GM18505 (cell line): ENCODE measurements around the gene ATOH1.

Experiments used
- ATAC-seq: cut with Tn5 transposase; IDR thresholded peaks from one replicate; pipeline ENCODE4 v1.9.1; 2021; ENCODE audit not compliant: unreplicated experiment
- POLR2A ChIP-seq: IDR thresholded peaks from 4 replicates; pipeline ENCODE4 v1.6.1; 2011; ENCODE audit warnings: borderline replicate concordance; ENCODE audit not compliant: insufficient read depth, insufficient read length; ENCODE audit errors: extremely low read depth

The ATOH1 gene, protein sequence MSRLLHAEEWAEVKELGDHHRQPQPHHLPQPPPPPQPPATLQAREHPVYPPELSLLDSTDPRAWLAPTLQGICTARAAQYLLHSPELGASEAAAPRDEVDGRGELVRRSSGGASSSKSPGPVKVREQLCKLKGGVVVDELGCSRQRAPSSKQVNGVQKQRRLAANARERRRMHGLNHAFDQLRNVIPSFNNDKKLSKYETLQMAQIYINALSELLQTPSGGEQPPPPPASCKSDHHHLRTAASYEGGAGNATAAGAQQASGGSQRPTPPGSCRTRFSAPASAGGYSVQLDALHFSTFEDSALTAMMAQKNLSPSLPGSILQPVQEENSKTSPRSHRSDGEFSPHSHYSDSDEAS

DNA sequence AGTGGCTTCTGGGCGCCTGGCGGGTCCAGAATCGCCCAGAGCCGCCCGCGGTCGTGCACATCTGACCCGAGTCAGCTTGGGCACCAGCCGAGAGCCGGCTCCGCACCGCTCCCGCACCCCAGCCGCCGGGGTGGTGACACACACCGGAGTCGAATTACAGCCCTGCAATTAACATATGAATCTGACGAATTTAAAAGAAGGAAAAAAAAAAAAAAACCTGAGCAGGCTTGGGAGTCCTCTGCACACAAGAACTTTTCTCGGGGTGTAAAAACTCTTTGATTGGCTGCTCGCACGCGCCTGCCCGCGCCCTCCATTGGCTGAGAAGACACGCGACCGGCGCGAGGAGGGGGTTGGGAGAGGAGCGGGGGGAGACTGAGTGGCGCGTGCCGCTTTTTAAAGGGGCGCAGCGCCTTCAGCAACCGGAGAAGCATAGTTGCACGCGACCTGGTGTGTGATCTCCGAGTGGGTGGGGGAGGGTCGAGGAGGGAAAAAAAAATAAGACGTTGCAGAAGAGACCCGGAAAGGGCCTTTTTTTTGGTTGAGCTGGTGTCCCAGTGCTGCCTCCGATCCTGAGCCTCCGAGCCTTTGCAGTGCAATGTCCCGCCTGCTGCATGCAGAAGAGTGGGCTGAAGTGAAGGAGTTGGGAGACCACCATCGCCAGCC, at the start of gene ATOH1:
Gene ATOH1, plus strand, starts transcription at position 422 of the 663 bp plus-strand sequence. Its CDS starts 174 bp downstream, at position 596.
- ATAC-seq = no peak

DNA sequence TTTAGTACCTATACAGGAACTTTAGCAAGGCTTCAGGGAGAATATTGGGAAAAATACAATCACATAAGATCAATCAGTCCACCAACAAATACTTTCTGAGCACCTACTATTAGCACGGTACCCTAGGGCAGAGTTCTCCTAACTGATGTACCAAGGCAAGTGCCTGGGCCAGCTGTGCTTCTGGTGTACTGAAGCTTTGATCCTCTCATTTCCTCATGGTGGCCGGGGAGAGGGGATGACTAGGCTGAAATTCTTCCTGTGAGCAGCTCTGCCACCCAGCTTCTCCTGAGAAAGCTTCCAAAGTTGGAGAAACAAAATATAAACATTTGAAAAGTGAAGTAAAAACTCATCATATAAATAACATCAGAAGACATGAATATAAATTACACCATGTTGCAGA, 49.3 kb upstream of the ATOH1 start:
- TF ChIP-seq POLR2A = no peak
- no peak for ATAC-seq

More for the DNA sequence above, at the start of gene ATOH1:
- TF ChIP-seq POLR2A = no peak

DNA sequence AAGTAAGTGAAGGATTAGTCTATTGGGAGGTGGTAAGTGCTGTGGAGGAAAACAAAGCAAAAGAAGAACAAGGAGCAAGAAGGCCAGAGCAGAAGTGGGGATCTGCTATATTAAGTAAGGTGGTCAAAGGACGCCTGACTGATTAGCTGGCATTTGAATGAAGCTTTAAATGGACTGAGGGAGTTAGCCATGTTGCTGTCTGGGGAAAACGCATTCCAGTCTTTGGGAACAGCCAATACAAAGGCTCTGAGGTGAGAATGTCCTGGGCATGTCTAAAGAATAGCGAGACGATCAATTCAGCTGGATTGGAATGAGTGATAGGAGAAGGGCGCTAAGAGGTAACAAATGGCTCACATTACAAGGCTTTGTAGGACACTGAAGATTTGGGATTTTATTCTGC, 48.5 kb upstream of the ATOH1 start:
- TF ChIP-seq POLR2A = no peak
- ATAC-seq = no peak

DNA sequence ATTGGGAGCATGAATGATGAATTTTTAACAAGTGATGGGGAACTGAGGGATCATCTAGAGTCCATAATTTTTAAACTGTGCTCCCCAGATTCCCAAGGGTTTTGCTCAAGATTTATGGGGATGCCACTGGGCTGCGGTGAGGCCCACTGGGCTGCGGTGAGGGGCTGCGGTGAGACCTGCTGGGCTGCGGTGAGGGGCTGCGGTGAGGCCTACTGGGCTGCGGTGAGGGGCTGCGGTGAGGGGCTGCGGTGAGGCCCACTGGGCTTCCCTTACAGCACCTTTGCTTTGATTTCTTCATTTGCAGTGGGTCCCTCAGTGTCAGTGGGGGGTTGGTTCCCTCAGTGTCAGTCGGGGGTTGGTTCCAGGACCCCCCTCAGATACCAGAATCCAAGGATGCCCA, 47.4 kb upstream of the ATOH1 start:
- no peak for ATAC-seq
- TF ChIP-seq POLR2A = no peak

DNA sequence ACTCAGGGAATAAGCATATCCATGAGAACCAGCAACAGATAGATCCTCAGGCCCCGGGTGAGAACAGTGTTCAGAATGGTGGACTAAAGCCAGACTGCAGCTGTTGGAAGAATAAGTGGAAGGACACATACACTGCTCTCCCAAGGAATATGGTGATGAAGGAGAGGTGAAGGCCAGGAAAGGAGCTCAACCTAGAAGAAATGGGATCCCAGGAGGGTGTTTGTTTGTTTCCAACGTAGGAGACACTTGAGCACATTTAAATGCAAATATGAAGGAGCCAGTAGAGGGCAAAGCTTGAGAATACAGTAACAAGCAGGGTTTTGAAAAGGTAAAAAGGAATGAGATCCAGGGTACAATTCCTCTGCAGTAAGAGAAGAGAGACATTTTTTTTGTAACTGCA, 42.4 kb upstream of the ATOH1 start:
- no peak for ATAC-seq
- TF ChIP-seq POLR2A = no peak

DNA sequence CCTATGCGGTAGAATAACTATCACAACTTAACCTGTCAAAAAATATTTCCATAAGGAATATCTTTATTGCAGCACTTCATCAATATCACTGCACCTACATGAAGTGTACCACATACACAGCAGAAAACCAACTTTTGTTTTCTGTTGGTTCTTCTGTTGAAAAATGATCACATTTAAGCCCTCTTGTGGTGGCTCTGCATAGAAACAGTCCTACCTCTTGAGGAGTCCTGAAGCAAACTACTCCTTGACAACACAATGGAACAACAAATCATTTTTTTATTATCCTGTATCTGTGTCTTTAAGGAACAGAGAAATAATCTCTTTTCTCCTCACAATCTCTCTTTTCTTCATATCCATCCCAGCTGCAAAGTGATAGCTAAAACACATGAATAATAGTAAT, 39.8 kb upstream of the ATOH1 start:
- ATAC-seq = no peak
- no peak for TF ChIP-seq POLR2A

DNA sequence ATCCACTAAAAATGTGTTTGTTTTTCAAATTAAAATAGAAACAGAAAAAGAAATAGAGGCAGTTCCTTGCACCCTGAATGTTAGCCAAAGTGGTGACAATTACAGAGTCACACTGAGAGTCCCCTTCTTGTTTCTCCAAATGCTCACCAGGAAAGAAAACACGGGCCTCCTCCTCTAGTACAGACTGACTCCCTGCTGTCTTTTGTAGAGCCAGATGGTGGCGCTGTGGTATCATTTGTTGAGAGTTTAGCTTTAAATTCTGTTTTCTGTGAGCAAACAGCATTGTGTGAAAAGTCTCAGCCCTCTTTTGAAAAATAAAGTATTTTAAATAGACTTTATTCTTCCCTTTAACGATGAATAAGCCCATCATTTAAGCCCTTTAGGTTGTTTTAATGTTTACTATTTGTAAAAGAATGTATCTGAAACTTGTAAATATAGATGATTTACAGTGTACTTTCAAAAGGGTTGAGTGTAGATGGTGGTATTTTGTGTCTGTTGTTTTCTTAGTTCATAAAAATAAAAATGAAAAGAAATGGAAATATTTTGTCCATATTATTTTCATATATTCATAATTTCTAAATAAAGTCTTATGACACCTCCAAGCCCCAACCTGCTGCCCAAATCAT, 36.9 kb upstream of the ATOH1 start:
- peak; percentile 81 for ATAC-seq

DNA sequence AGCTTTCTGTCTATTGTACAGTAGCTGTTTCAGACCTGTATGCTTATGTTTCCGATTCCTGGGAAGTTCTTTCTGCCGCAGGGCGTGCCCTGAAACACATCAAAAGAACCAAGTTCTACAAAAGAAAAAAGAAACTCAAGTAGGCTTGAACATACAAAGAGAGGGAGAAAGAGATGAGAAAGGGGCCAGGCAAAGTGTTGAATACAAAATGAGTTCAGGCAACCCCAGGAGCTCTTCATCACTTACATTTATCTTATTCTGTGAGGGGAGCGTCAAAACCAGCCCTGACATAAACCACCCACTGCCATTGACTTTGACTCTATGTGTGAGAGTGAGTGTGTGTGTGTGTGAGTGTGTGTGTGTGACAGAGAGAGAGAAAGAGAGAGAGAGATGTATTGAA, 26.5 kb upstream of the ATOH1 start:
- no peak for ATAC-seq
- no peak for TF ChIP-seq POLR2A

More for the DNA sequence above, 36.9 kb upstream of the ATOH1 start:
- no peak for TF ChIP-seq POLR2A

DNA sequence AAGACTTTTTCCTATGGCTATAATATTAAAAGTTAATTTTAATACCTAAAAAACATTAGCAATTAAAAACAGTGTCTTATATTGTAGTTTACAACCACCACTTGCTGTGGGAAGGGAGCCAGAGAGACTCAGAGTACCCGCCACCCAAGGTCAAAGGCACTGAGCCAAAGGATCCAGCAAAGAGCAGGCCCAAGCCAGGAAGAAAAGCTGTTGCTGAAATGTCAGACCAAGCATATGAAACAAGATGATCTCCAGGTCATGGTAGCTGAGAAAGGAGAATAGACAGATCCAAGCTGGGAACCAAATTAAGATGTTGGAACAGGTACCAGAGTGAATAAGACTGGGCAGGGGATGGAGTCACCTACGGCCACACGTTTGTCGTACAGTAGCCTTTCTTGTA, 18.8 kb upstream of the ATOH1 start:
- no peak for ATAC-seq
- TF ChIP-seq POLR2A = no peak

DNA sequence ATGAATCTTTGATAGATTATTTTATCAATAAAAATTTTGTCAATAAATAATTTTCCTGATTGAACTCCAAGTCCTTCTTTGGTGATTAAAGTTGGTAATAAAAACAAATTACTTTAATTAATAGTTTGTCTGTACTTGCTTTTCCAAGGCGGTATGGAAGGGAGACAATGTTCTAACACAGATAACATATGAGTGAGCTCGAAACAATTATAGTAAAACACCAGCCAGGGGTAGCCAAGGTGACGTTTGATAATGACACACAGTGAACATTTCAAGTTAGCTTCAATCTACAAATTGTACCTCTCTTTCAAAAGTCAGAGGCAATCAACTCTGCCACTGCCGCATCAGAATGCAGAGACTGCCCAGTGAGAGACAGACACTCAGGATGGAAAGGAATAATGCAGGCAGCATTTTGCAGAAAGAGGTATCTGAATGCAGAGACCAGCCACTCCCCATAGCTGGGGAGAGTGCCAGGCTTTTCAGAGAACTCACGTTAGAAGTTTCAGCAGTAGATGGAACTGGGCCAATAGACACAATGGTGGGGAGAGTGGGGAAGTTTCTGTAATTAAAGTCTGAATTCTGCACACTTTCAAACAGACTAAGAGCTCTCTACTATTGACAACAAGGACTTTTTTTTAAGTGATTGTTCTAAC, 18.1 kb upstream of the ATOH1 start:
- no peak for ATAC-seq
- no peak for TF ChIP-seq POLR2A

DNA sequence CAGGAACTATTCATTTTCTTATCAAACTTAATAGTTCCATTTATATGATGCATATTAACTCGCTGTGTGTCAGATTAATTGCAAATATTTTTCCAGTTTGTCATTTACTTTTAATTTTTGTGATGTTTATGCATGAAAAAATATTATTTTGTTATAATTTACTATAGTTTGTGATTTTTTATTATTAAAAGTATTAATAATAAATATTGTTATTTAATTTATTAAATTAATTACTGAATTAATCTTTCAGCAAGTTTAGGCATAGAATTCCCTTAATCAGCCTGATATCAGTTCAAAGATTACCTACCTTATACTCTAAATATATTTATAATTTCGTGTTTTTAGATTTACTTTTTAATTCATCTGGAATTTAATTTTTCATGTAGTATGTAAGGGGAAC, 15.5 kb upstream of the ATOH1 start:
- TF ChIP-seq POLR2A = no peak
- ATAC-seq = no peak

DNA sequence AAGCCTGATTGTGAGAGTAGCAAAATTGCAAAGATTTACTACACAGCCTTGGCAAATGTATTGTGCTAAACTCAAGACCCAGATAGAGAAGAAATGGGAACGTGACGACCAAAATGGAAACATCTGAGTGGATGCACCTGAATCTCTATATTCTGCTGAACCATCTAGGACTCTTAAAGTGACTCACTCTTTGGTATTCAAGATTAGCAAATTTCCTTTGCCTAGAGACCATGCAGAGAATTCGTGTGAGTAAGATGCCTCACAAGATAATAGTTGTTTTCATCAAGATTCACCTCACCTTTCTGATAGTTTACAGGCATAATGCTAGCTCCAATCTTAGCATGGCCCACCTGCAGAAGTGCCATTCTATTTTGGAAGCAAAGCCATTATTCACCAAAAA, 14.4 kb upstream of the ATOH1 start:
- no peak for ATAC-seq
- TF ChIP-seq POLR2A = no peak

DNA sequence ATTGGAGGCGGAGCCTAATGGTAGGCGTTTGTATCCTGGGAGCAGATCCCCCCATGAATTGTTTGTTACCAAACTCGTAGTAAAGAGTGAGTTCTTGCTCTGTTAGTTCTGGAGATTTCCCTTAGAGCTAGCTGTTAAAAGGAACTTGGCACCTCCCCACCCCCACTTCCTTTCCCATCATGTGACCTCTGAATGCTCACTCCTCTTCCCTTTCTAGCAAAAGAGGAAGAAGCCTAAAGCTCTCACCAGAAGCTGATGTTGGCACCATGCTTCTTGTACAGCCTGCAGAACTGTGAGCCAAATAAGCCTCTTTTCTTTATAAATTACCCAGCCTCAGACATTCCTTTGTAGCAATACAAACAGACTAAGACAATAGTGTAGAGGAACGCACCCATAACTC, 13.8 kb upstream of the ATOH1 start:
- ATAC-seq = peak; percentile 67
- TF ChIP-seq POLR2A = no peak
